Measurements from ENCODE around the gene CELSR3. TPM values are rescaled to one million over a fixed set of nuclear protein-coding genes. Genes with fewer than 3 reads are reported as not detected.

Gene CELSR3
- total and polyA plus RNA-seq, 8 donors: 0.51 to 13.9 (median 1.4) TPM

- H3K27ac ChIP-seq: no peak overlapping the region
- peaks cover 0 to 9% (median 0%) of the 10 kb centered on the region in 3 donors for H3K36me3 ChIP-seq
- H3K9me3 ChIP-seq: no peaks in the 10 kb centered on the region
- TF ChIP-seq CTCF (IDR thresholded peaks at IDR 0.05): no peak
- no peak for DNase-seq
- WGBS, 2 donors: 90 to 92% methylated on average over 9 of the region's 9 CpGs
- no peak overlapping the region for H3K4me3 ChIP-seq
- intact Hi-C loops (cut with DNase I): no loop called here
- no peaks in the 10 kb centered on the region for H3K27me3 ChIP-seq
- no peak for ATAC-seq
- no peaks in the 10 kb centered on the region for H3K4me1 ChIP-seq
- FAIRE-seq: no peak
Measured at GRCh38 chr3:48674505-48674904, 11.8 kb upstream of the CELSR3 start.

GRCh38 chr3:48672522-48672921 lies 9.8 kb upstream of the CELSR3 start:
- ATAC-seq: no peak
- TF ChIP-seq CTCF (IDR thresholded peaks at IDR 0.05): no peak
- intact Hi-C loops (cut with DNase I): no loop called here

GRCh38 chr3:48664929-48665328 lies 2.2 kb upstream of the CELSR3 start:
- DNase-seq: peak in 1 of 6 donors; percentile 23
- no peak for ATAC-seq
- WGBS, 2 donors: 87 to 90% methylated on average over 4 of the region's 4 CpGs
- H3K9me3 ChIP-seq: no peaks in the 10 kb centered on the region
- H3K4me3 ChIP-seq: no peak overlapping the region
- FAIRE-seq: no peak
- peaks cover 0 to 4% (median 2%) of the 10 kb centered on the region in 4 donors for H3K27me3 ChIP-seq
- no peaks in the 10 kb centered on the region for H3K36me3 ChIP-seq
- no peak for TF ChIP-seq CTCF (IDR thresholded peaks at IDR 0.05)
- H3K4me1 ChIP-seq: peaks cover 0 to 6% (median 0%) of the 10 kb centered on the region in 3 donors
- intact Hi-C loops (cut with DNase I): no loop called here
- H3K27ac ChIP-seq: no peak overlapping the region

More at GRCh38 chr3:48672522-48672921, 9.8 kb upstream of the CELSR3 start:
- Histone ChIP-seq H3K4me3 (no peak overlapping the region), H3K36me3 (no peaks in the 10 kb centered on the region), H3K27me3 (no peaks in the 10 kb centered on the region), H3K27ac (no peak overlapping the region), H3K4me1 (no peaks in the 10 kb centered on the region), H3K9me3 (no peaks in the 10 kb centered on the region)
- FAIRE-seq (no peak), DNase-seq (no peak)
- WGBS, 2 donors: 59 to 61% methylated on average over 1 of the region's 1 CpG

GRCh38 chr3:48664313-48664644 lies 1.6 kb upstream of the CELSR3 start:
- no peak overlapping the region for H3K4me3 ChIP-seq
- intact Hi-C loops (cut with DNase I): no loop called here
- no peak overlapping the region for H3K27ac ChIP-seq
- WGBS, 2 donors: 52 to 56% methylated on average over 11 of the region's 11 CpGs
- no peaks in the 10 kb centered on the region for H3K36me3 ChIP-seq
- ATAC-seq (no peak), FAIRE-seq (no peak), DNase-seq (no peak)
- no peak for TF ChIP-seq CTCF (IDR thresholded peaks at IDR 0.05)
- H3K4me1 ChIP-seq: peaks cover 0 to 6% (median 0%) of the 10 kb centered on the region in 3 donors
- H3K9me3 ChIP-seq: no peaks in the 10 kb centered on the region
- peaks cover 0 to 4% (median 2%) of the 10 kb centered on the region in 4 donors for H3K27me3 ChIP-seq

- peaks cover 0 to 4% (median 2%) of the 10 kb centered on the region in 4 donors for H3K27me3 ChIP-seq
- TF ChIP-seq CTCF (IDR thresholded peaks at IDR 0.05): peak in 3 of 4 donors; percentile 14 to 33 (median 31)
- H3K27ac ChIP-seq: peak overlapping the region in 1 of 4 donors; percentile 46
- WGBS, 2 donors: 2 to 3% methylated on average over 63 to 66 of the region's 66 CpGs
- H3K9me3 ChIP-seq: no peaks in the 10 kb centered on the region
- FAIRE-seq (no peak), ATAC-seq (peak; percentile 69 to 88 (median 82)), DNase-seq (peak; percentile 75 to 89 (median 82))
- H3K4me3 ChIP-seq: peak overlapping the region; percentile 8 to 49 (median 21)
- H3K36me3 ChIP-seq: no peaks in the 10 kb centered on the region
- intact Hi-C loops (cut with DNase I): no loop called here
- peaks cover 0 to 6% (median 0%) of the 10 kb centered on the region in 3 donors for H3K4me1 ChIP-seq
Measured at GRCh38 chr3:48663489-48664312, 1.0 kb upstream of the CELSR3 start.
